ENCODE measurements around the gene DHX34.
A peak's percentile ranks its signal among the peaks of the same experiment; 100 is the strongest.

The DHX34 gene

GRCh38 chr19:47352095-47352494 is 3.0 kb downstream of the DHX34 start:
- peaks cover 71% of the 10 kb centered on the region for H3K79me2 ChIP-seq (ENCODE audit: control insufficient read depth, low read length)
- peaks cover 62% of the 10 kb centered on the region for H3K36me3 ChIP-seq (ENCODE audit: control insufficient read depth, low read length)

GRCh38 chr19:47353307-47353712 is 4.2 kb downstream of the DHX34 start:
- peaks cover 81% of the 10 kb centered on the region for H3K79me2 ChIP-seq (ENCODE audit: control insufficient read depth, low read length)
- peaks cover 34% of the 10 kb centered on the region for H3K4me1 ChIP-seq (ENCODE audit: control insufficient read depth, low read length)
- no peaks in the 10 kb centered on the region for H3F3A ChIP-seq (ENCODE audit: control insufficient read depth, insufficient read depth)
- H3K9me2 ChIP-seq (replicated peaks; ENCODE audit: control insufficient read depth, low read length) = no peaks in the 10 kb centered on the region
- H3K27me3 ChIP-seq (ENCODE audit: control insufficient read depth, low read length) = no peaks in the 10 kb centered on the region
- H3K4me2 ChIP-seq (ENCODE audit: low read length) = peak overlapping the region; percentile 9; the same call in 1 of the 2 replicates
- no peak overlapping the region for H3K4me3 ChIP-seq (ENCODE audit: low read length)
- no peak overlapping the region for H3K27ac ChIP-seq (ENCODE audit: low read depth, low read length)
- H3K36me3 ChIP-seq (ENCODE audit: control insufficient read depth, low read length) = peaks cover 75% of the 10 kb centered on the region
- H4K20me1 ChIP-seq (ENCODE audit: control insufficient read depth, insufficient read depth, low read depth, low read length) = no peaks in the 10 kb centered on the region
- no peak for TF ChIP-seq EZH2phosphoT487 (IDR thresholded peaks at IDR 0.05; ENCODE audit: borderline replicate concordance, low read length)
- H3K9me3 ChIP-seq (ENCODE audit: control insufficient read depth, insufficient read depth, low read length) = no peaks in the 10 kb centered on the region

More at GRCh38 chr19:47352095-47352494, 3.0 kb downstream of the DHX34 start:
- peak overlapping the region; percentile 32 for H3K4me3 ChIP-seq (ENCODE audit: low read length)
- H3K4me2 ChIP-seq (ENCODE audit: low read length) = peak overlapping the region; percentile 94
- H3K27me3 ChIP-seq (ENCODE audit: control insufficient read depth, low read length) = no peaks in the 10 kb centered on the region
- peak overlapping the region; percentile 20; the same call in 1 of the 2 replicates for H3K27ac ChIP-seq (ENCODE audit: low read depth, low read length)
- H4K20me1 ChIP-seq (ENCODE audit: control insufficient read depth, insufficient read depth, low read depth, low read length) = no peaks in the 10 kb centered on the region
- no peak for TF ChIP-seq CTCF (IDR thresholded peaks at IDR 0.05; ENCODE audit: low read depth, low read length, poor library complexity, severe bottlenecking)
- no peak for TF ChIP-seq EZH2phosphoT487 (IDR thresholded peaks at IDR 0.05; ENCODE audit: borderline replicate concordance, low read length)
- H3K4me1 ChIP-seq (ENCODE audit: control insufficient read depth, low read length) = peaks cover 42% of the 10 kb centered on the region
- H3K9me3 ChIP-seq (ENCODE audit: control insufficient read depth, insufficient read depth, low read length) = no peaks in the 10 kb centered on the region
- no peaks in the 10 kb centered on the region for H3F3A ChIP-seq (ENCODE audit: control insufficient read depth, insufficient read depth)
- H3K9me2 ChIP-seq (replicated peaks; ENCODE audit: control insufficient read depth, low read length) = no peaks in the 10 kb centered on the region

GRCh38 chr19:47356900-47357299 is 7.8 kb downstream of the DHX34 start:
- Histone ChIP-seq H4K20me1 (ENCODE audit: control insufficient read depth, insufficient read depth, low read depth, low read length) (no peaks in the 10 kb centered on the region), H3F3A (ENCODE audit: control insufficient read depth, insufficient read depth) (no peaks in the 10 kb centered on the region), H3K79me2 (ENCODE audit: control insufficient read depth, low read length) (peaks cover 64% of the 10 kb centered on the region), H3K4me1 (ENCODE audit: control insufficient read depth, low read length) (peaks cover 7% of the 10 kb centered on the region), H3K9me3 (ENCODE audit: control insufficient read depth, insufficient read depth, low read length) (no peaks in the 10 kb centered on the region), H3K27me3 (ENCODE audit: control insufficient read depth, low read length) (no peaks in the 10 kb centered on the region), H3K4me2 (ENCODE audit: low read length) (no peak overlapping the region), H3K27ac (ENCODE audit: low read depth, low read length) (no peak overlapping the region), H3K4me3 (ENCODE audit: low read length) (no peak overlapping the region), H3K36me3 (ENCODE audit: control insufficient read depth, low read length) (peaks cover 95% of the 10 kb centered on the region), H3K9me2 (replicated peaks; ENCODE audit: control insufficient read depth, low read length) (no peaks in the 10 kb centered on the region)
- TF ChIP-seq CTCF (IDR thresholded peaks at IDR 0.05; ENCODE audit: low read depth, low read length, poor library complexity, severe bottlenecking) (no peak), EZH2phosphoT487 (IDR thresholded peaks at IDR 0.05; ENCODE audit: borderline replicate concordance, low read length) (no peak)

- no peak overlapping the region for H3K4me2 ChIP-seq (ENCODE audit: low read length)
- H3F3A ChIP-seq (ENCODE audit: control insufficient read depth, insufficient read depth) = no peaks in the 10 kb centered on the region
- H3K79me2 ChIP-seq (ENCODE audit: control insufficient read depth, low read length) = peaks cover 53% of the 10 kb centered on the region
- peak; percentile 60 for TF ChIP-seq CTCF (IDR thresholded peaks at IDR 0.05; ENCODE audit: low read depth, low read length, poor library complexity, severe bottlenecking)
- TF ChIP-seq EZH2phosphoT487 (IDR thresholded peaks at IDR 0.05; ENCODE audit: borderline replicate concordance, low read length) = no peak
- no peak overlapping the region for H3K27ac ChIP-seq (ENCODE audit: low read depth, low read length)
- H3K4me3 ChIP-seq (ENCODE audit: low read length) = no peak overlapping the region
- H3K9me3 ChIP-seq (ENCODE audit: control insufficient read depth, insufficient read depth, low read length) = no peaks in the 10 kb centered on the region
- H4K20me1 ChIP-seq (ENCODE audit: control insufficient read depth, insufficient read depth, low read depth, low read length) = no peaks in the 10 kb centered on the region
- 0 out of 2 replicates have a peak, but pooled peaks cover 2% of the 10 kb centered on the region for H3K4me1 ChIP-seq (ENCODE audit: control insufficient read depth, low read length)
- H3K27me3 ChIP-seq (ENCODE audit: control insufficient read depth, low read length) = no peaks in the 10 kb centered on the region
- H3K36me3 ChIP-seq (ENCODE audit: control insufficient read depth, low read length) = peaks cover 90% of the 10 kb centered on the region
- H3K9me2 ChIP-seq (replicated peaks; ENCODE audit: control insufficient read depth, low read length) = no peaks in the 10 kb centered on the region
Observed at GRCh38 chr19:47357788-47358680, 8.9 kb downstream of the DHX34 start.
